SH-SY5Y (cell line): ENCODE measurements around the gene OR51E2.

Experiments
- GATA2 ChIP-seq: IDR thresholded peaks from 2 replicates; pipeline ENCODE4 v1.6.1; 2011; ENCODE audit warnings: mild to moderate bottlenecking, low read depth, low read length
- GATA3 ChIP-seq: IDR thresholded peaks from 2 replicates; pipeline ENCODE4 v1.6.1; 2011; ENCODE audit warnings: low read depth, mild to moderate bottlenecking, low read length, moderate library complexity

Gene OR51E2, protein sequence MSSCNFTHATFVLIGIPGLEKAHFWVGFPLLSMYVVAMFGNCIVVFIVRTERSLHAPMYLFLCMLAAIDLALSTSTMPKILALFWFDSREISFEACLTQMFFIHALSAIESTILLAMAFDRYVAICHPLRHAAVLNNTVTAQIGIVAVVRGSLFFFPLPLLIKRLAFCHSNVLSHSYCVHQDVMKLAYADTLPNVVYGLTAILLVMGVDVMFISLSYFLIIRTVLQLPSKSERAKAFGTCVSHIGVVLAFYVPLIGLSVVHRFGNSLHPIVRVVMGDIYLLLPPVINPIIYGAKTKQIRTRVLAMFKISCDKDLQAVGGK

DNA sequence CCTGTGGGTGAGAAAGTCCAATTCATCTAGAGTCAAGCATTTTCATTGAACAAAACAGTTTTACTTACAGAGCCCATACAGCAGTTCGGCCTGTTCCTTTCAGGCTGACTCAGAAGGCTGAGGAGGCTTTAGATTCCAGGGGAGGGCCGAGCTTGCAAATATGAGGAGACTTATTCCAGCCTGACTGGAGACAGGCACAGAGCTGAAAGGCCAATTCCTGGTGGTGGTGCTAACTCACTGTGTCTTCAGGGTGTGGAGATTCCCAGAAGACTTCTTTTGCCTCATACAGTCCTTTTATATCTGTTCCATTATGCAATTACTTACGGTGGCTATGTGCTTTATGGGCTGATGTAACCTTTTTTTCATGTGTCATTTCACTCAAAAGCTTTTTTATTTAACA lies at the start of gene OR51E2:
Gene OR51E2, minus strand, starts transcription at position 269 of the 400 bp plus-strand sequence. CDS start 15,142 bp downstream, outside the sequence.
- TF ChIP-seq GATA3 (no peak), GATA2 (no peak)

DNA sequence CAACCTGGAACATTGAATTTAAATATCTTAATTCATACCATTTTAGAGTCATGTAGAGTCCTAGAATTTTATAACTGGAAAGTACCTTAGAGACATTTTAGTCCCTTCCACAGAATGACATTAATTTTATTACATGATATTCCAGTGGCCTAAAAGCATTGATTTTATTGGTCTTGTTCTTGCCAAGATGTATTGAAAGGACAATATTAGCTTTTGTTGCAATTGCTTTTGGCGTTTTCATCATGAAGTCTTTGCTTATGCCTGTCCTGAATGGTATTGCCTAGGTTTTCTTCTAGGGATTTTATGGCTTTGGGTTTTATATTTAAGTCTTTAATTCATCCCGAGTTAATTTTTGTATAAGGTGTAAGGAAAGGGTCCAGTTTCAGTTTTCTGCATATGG lies 43.1 kb upstream of the OR51E2 start:
- TF ChIP-seq GATA3 (no peak), GATA2 (no peak)

DNA sequence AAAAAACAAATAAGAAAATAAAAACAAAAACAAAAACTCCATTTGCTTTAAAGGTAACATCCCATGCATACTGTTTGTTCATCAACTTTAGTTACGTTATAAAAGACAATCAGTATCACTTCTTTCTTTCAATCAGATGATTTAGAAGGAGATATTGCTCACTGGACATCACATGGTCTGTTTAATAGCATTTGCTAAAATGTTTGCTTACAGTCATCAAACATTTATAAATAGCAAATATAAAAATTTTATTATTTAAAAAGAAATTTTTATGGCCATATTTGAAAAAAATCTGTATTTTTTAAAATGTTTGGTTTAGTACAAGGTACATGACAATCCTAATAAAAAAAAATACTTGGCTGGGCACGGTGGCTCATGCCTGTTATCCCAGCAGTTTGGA lies 29.5 kb upstream of the OR51E2 start:
- TF ChIP-seq GATA2 (no peak), GATA3 (no peak)

DNA sequence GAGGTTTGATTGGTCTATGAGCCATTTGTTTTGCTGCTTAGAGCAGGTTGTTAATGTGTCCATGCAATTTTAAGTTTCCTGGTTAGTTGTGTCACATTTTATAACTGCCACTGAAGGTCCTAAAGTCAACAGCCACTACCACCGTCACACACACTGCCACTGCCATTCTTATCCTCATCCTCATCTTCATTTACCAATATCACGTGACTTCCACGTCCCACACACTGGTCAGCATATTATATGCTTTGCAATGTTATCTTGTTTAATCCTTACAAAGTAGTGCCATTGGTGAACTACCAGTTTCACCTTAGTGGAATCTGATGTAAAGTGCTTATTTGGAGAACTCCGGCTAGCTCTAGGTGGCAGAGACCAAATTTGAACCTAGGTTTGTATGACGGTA lies 16.6 kb upstream of the OR51E2 start:
- TF ChIP-seq GATA2 (no peak), GATA3 (no peak)

DNA sequence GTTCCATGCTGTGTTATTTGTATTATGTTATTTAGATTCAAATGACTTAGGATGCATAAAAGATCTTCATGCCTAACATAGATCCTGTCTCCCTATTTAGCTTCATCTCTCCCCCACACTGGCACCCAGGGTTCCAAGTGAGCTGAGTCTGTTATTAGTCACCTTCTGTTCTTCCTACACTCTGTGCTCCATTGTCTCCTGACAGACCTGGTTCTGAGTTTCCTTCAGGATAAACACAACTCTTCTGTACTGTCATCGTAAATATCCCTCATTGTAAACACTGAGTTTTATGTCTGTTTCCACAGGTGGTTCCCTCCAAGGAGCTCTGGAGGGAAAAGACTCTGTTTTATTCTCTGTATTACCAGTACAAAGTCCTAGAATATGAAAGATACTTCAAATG lies 15.6 kb upstream of the OR51E2 start:
- no peak for TF ChIP-seq GATA3
- no peak for TF ChIP-seq GATA2

DNA sequence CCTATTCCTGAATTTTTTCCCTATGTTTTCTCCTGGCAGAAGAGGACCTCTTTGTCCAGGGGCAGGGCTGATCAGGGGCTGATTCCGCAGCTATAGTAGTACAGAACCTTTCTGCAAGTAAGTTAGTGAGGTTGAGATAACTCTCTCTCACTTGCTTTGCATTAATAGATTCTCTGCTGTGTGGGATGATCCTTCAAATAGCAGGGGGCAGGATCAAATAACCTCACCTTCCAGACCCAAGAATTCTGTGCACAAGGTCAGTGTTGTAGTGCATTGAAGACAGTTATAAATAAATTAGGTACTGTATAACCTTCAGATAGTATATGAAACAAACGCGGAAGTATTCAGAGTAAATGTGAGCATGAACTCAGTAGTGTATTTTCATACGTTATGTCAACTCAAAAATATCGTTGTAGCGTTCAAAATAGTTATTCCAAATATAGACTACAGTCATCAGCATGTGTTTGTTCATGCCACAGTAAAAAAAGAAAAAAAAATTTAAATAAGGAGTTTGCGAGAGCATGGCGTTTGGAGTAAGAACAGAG lies 7.2 kb upstream of the OR51E2 start:
- TF ChIP-seq GATA2 = no peak
- no peak for TF ChIP-seq GATA3

DNA sequence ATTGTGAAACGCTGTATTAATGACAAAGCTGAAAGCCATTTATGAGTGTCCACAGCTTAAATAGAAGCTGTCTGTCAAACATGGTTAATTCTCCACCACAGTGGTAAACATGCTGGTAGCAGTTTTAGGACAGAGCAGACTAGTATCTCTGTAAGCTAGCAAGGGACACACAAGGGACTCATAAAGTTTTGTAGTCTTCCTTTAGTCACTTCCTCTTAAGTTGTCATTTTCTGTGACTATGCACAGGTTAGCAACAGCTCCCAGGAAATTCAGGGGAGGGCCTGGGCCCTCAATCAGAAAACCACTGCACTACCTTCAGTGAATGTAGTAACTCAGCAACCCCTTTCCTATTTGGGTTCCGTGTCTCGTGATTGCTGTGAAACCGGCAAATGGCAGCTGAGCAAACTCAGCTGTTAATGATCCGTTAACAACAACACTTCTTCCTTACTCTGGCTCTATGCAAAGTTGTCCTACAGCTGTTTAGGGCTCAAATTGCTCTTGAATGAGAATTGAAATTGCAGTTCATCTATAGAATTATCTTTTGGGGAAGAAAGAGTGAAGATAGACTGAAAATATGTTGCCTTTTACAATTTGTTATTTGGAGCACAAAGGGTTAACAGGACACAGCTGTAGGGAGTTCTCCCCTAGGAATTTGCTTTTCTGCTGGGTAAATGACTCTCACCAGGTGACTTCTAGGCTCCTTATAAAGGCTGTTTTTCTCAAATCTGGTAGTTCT lies 6.6 kb upstream of the OR51E2 start, which contains the start of gene MMP26:
Gene MMP26, plus strand, starts transcription at position 731 of the 736 bp plus-strand sequence.
- no peak for TF ChIP-seq GATA2
- TF ChIP-seq GATA3 = no peak

DNA sequence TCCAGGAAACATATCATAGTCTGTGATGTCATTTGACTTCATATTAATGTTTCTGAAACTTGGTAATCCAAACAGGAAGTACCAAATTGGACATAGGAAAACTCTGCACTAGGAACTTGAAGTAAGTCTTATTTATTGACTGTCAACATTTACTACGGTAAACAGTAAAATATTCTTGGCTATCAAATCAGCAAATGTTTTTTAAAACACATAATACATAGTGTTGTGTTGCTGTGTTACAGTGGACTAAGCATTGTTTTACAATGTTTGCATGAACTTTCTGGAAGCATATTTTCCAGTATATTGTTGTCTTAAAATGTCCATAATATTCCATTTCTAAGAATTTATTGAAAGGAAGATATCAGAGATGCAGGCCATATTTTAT lies 2.8 kb upstream of the OR51E2 start:
- TF ChIP-seq GATA3 (no peak), GATA2 (no peak)

DNA sequence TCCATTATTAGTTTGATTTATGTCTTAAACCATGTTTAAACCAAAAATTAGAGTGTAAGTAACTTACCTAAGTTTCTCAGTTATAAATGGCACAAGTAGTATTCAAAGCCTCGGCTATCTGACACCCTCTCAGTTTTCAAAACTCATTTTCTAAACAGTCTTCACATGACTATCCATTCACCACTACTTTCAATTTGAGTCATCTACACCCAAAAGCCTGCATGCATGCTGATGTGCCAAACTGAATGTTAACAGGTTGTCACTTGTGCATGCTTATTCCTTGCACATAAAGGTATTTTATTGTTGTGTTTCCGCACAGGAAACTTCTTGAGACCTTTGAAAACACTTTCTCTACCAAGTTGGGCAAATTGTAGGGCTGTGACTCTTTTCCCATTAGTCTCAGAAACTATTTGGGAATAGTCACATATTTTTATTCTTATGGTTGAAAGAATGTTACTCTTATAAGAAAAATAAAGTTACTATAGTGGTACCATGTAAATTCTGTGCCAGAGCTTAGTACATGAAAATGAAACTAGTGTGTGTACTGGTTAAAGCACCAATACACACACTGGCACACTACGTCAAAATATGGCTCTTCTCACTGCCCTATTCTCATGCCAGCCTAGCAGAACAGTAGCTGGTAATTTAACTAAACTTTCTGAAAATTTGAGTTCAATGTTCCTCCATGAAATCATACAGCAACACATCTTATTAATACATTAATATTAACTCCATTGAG lies 2.2 kb upstream of the OR51E2 start:
- TF ChIP-seq GATA3 (no peak), GATA2 (no peak)

DNA sequence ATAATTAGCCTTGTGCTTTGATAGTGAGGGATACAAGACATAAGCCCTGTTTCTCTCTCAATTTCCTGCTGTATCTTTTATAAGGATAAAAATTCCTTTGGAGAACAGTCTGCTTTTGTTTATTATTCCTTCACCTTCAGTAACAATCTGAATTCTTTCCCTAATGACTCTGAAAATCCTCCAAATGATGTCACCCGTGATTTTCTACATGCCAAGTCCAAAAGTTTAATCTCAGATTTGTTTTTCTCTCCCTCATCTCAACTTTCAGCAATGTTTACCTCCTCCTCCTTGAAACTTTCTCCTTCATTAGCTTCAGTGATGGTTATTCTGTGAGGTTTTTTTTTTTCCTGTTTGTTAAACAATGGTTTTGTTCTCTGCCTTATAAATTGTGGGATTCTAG lies 2.2 kb downstream of the OR51E2 start:
- no peak for TF ChIP-seq GATA3
- no peak for TF ChIP-seq GATA2

DNA sequence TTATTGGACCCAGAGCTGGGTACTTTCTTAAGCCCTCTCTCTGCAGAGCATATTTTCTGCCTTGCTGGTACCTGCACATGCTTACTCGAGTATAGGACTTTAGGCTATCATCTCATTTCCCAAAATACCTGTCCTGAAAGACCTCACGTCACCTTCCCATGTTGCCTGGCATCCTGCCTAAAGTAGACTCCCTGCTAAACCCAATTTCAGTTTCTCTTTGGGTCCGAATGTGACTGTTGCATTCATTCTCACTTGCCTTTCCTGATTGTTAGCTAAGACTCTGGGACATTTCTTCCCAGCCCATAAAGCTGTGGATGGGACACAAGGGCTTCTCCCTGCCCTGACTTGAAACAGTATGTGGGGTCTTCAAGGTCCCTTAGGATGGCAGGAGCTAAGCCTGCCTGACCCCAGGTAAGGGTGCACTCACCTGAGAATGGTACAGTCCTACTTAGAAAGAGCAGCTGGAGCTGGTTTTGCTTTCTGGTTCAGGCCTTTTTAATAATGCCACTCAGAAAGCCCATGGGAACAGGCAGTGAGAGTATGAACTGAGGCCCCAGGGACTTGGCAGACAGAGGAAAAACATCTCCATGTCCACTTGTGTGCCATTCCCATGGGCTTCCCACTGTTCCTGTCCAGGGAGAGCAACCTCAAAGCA lies 12.9 kb downstream of the OR51E2 start:
- TF ChIP-seq GATA2 (no peak), GATA3 (no peak)

DNA sequence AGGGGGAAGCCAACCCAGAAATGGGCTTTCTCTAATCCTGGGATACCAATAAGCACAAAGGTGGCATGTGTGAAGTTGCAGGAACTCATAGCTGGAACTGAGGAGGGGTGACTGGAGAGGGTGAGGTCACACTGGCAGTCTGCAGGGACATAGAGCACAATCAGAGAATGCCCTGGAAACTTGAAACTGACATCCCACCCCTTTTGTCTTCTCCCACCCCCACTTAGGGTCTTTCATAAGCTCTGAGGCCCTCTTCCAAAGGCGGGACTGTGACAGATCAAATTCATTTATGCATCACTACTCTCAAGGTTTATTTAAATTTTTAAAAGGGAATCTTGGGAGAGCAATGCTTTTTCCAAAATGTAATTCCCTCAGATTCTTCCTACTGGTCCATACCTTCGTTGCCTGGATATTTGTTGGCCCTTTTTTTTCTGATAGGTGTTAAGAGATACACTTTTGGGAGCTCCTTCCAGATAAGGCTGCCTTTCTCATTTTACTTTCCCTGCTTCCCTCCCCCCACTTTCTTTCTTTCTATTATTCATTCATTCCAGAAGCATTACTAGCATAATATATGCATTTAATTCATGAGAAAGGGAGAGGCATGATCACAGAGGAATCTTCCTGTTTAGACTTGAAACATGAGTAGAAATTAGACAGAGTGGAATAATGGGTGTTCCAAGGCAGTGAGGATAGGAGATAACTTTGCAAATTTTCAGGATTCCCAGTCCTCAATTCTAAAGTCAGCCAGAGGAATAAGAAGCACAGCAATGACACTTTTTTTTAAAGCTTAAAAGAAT lies 14.8 kb downstream of the OR51E2 start:
- TF ChIP-seq GATA3 = no peak
- TF ChIP-seq GATA2 = no peak

DNA sequence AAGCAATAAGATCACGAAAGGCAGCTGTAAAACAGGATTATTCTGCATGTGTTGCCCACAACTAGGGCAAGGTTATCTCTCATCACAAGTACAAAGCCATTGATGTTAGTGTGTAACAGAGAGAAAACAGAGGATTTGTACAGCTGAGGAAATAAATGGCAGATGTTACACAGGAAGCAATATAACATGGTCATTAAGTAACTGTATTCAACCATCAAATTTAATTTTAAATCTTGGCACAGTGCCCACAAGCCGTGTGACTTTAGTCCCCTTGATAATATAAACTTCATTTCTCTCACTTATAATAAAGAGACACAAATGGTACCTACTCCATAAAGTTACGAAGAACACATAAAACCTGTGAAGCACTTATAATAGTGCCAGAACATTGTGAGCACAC lies 17.3 kb downstream of the OR51E2 start:
- TF ChIP-seq GATA2 (no peak), GATA3 (no peak)

DNA sequence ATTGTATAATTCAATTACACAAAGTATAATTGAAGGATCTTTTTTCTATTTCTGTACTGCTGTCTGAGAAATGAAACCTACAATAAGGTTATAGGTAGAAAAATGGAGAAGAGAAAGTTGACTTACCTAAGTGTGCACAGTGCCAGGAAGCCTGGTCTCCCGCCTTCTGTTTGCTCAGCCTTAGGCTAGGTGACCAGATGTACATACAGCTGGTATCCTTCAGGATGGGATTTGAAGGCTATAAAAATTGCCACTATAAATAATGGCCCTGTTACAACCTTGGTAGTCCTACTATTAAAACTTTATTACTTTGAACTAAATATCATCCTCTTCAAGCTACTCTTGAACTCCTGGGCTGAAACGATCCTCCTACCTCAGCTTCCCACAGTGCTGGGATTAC lies 19.7 kb downstream of the OR51E2 start:
- TF ChIP-seq GATA2 (no peak), GATA3 (no peak)
